GM15510 (cell line): ENCODE data around the gene SCN5A.

Experiments used
- POLR2A ChIP-seq: IDR thresholded peaks from 3 replicates; pipeline ENCODE4 v1.6.1; 2011; ENCODE audit warnings: borderline replicate concordance; ENCODE audit not compliant: insufficient read length; ENCODE audit errors: extremely low read depth

Gene SCN5A

DNA sequence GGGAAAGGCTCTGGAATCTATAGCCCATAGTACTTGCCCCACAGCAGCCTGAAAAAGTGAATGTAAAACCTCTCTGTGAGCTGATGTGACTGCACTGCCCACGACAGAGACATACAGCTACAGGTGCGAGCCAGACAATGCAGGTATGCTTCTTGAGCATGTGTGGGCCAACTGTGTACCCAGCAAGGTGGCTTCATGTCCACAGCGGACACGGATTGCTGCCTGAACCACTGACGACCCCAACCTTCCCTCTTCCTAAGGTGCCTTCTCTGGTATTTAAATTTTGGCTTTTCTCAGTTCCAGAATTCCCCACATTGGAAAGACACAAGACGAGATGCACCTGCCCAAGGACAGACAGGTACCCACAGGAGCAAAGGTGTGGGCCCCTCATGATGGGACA is 65.8 kb downstream of the SCN5A start:
- no peak for TF ChIP-seq POLR2A

DNA sequence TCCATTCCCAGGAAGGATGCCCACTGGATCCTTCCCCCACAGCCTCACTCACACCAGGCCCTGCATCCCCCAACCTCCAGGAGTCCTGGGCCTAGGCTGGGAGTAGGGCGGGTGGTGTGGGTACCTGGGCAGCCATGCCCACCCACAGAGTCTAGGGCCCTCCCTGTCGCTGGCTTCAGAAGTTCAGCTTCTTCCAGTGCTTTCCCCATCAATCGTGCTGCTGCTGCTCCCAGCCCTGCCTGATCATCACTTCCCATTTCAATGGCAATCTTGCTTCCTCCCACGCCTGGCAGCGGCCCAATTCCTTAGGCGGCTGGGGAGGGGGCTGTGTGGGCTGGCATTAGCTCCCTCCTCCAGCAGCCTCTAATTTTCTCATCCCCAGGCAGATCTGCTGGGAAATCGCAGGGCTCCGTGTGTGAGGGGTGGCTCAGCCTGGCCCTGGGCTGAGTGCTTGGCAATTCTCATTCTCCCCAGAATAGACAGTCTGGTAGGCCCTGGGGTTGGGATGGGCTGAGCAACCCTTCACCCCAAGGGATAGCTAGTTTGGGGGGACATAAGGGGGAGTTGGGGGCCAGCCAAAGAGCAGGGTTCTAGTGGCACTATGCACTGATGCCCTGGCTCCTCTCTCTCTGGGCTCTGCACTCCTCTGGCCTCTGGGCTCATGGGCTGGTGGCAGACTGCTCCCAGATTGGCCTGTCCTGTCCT is 66.4 kb downstream of the SCN5A start:
- no peak for TF ChIP-seq POLR2A

DNA sequence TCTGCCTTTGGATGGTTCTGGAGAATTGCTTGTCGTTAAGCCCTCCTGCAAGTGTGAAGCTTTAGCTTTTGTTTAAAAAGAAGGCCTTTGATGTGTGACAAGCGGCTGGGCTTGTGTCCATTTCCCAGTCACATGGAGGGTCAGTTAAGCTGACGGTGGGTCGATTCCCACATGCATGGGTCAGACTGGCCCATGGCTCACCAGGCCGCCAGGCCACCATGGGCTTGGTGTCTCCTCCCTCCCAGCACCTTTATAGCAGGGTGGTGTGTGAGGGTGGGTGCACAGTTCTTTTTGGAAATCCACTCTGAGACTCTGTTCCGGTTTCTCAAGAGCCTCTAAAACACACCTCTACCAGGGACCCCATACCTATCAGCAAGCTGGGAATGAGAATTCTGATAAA is 67.2 kb downstream of the SCN5A start:
- no peak for TF ChIP-seq POLR2A

DNA sequence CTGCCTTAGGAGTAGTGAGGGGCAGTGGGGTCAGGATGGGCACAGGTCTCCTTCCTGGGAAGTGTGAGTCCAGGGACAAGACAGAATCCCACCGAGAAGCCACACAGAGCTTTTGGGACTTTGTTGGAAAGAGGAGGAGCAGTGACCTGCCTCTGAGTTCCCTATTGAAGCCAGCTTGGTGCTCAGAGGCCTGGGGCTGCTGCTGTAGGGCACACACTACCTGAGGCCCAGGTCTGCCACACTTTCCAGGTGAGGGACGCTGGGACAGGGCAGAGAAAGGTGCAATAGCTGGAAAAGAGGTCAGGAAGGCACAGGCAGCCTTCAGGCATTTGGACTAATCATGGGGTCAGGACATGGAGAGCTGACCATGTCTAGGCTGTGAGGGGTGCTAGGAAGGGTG is 67.7 kb downstream of the SCN5A start:
- no peak for TF ChIP-seq POLR2A

DNA sequence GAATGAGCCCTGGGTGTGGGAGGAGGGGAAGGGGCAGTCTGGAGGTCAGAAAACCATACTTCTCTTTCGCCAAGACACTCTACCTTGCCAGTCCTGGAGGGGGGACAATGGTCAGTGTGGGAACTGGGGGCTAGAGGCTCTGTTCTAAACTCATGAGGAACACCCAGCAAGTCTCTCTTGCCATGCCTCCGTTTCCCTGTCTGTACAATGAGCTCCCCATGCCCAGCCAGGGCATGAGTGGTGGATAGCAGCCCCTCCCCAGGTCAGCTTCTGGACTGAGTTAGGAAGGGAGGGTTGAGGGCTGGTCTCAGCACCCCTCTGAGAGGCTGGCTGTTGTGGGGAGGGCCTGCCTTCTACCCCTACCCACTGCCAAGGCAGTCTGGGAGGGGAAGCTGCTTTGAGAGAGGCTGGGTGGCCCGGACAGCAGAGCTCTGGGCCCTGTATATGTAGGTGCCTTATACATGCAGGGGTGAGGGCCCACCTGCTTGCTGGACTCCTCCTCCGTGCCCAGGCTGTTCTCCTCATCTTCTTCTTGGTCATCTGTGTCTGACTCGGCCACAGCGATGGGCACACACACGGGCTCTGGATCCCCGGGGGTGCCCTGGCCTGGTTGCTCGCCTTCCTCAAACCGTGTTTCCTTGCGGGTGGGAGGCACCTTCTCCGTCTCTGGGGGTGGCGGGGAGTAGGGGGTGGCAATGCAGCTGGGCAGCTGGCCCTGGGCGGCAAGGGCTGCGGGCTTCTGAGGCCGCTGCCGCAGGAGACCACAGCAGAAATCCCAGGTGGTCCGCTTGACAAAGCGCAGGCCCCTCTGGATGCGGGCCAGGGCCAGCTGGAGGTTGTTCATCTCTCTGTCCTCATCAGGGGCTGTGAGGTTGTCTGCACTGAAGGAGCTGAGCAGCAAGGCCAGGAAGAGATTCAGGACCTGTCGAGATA is 68.8 kb downstream of the SCN5A start:
- no peak for TF ChIP-seq POLR2A

DNA sequence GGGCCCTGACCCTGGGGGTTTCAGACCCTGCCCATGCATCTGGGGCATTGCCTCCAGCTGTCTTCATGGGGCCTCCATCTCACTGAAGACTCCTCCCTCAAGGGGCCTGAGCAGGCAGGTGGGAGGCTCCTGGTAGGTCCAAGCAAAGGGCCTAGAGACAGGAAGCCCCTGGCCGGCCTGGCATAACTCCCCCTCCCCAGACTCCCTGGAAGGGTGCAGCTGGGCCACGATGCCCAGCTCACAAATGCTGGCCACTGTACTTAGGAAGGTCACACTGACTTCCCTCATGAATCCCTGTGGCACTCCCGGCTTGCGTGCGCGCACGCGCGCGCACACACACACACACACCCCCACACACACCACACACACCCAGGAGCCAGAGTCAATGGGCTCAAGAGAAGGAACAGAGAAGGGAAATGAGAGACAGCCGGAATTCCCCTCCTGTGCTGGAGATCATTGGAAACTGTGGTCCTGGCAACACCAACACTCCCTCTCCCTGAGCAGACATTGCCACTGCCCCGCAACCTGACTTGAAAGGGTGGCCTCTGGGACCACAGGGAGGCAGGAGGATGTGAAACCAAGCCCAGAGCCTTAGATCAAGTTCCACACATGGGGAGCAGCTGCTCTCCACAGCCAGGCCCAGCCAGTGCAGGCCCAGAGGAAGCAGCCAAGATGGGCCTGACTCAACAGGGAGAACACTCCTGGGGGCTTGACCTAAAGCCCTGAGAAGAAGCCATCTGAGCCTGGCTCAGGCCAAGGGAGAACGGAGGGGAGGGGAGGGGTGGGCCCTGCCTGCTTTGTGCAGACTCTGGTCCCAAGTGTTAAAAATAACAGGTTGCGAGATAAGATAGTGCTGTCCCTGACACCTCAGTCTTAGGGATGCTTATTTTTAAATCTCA is 69.7 kb downstream of the SCN5A start:
- no peak for TF ChIP-seq POLR2A

DNA sequence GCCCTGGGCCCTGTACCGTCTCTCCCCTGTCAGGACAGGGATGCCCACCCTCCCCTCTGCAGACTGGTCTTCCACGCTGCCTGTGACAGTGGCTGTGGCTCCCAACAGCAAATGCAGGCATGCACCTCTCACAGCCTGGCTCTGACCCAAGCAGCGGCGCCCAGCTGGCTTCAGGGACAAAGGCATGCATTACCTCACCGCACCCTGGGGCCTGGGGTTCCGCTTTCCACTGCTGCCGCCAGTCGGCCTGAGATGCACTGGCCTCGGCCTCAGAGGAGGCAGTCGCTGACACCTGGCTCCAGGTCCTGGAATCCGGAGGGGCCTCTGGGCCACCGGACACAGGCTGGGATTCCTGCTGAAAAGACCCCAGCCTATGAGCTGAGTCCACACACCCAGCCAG is 70.3 kb downstream of the SCN5A start:
- no peak for TF ChIP-seq POLR2A

DNA sequence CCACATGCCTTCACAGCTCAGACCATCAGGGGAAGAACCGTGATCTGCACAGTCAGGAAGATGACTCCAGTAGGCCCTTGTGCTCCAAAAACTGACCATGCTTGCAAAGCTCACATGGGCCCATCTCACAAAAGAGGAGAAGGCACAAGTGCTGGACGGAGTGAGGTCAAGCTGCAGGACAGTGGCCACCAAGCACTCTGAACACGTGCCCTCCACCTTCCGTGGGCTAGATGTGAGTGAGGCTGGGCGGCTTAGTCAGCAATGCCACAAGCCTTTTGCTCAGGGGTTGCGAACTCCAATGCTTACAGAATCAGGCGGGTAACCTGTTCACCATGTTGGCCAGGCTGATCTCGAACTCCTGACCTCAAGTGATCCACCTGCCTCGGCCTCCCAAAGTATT is 70.9 kb downstream of the SCN5A start:
- no peak for TF ChIP-seq POLR2A

DNA sequence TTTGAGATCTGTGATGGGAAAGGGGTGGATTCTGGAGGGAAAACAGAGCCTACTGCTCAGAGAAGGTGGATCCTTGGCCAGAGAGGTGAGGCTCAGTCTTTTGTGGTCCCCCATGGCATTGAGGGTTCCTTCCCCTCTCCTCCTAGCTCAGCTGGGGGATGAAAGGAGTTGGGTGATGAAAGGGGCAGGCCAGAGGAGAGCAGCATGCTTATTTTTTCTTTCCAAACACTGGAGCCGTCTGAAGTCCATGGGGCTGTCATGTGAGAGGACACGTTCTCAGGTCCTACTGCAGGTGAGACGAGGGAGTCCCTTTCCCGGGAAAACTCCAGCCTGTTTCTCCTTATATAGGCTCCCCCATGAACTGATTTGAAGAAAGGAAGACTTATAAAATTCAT is 71.4 kb downstream of the SCN5A start:
- TF ChIP-seq POLR2A, result no peak

DNA sequence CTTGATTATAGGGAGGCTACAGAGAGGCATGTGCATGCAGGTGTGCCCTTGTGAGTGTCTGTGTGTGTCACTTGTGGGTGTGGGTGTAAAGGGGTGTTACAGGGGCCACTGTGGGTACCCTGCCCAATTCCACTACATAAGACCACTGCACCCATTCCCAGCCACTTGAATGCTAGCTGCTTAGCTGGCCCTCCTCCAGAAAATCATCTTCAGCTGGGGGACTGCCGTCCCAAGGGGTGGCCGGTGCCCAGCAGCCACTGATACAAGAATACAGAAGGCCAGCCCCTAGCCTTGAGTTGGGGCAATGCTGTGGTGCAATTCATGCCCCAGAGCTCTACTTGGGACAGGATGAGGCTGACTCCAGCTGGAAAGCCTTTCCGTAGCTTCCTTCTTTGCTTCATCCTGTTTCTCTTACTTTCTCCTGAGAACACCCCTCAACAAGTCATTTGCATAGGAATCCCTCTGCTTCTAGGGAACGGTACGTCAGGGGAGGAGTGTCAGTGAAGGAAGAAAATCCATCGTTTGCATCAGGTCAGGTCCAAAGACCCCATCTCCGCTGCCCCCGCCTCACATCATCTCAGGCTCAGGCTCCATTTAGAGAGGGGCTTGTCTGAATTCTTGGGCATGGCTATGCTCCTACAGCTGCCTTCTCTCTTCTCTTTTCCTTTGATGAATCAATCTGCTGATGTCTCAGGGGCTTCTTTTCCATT is 72.0 kb downstream of the SCN5A start:
- no peak for TF ChIP-seq POLR2A

DNA sequence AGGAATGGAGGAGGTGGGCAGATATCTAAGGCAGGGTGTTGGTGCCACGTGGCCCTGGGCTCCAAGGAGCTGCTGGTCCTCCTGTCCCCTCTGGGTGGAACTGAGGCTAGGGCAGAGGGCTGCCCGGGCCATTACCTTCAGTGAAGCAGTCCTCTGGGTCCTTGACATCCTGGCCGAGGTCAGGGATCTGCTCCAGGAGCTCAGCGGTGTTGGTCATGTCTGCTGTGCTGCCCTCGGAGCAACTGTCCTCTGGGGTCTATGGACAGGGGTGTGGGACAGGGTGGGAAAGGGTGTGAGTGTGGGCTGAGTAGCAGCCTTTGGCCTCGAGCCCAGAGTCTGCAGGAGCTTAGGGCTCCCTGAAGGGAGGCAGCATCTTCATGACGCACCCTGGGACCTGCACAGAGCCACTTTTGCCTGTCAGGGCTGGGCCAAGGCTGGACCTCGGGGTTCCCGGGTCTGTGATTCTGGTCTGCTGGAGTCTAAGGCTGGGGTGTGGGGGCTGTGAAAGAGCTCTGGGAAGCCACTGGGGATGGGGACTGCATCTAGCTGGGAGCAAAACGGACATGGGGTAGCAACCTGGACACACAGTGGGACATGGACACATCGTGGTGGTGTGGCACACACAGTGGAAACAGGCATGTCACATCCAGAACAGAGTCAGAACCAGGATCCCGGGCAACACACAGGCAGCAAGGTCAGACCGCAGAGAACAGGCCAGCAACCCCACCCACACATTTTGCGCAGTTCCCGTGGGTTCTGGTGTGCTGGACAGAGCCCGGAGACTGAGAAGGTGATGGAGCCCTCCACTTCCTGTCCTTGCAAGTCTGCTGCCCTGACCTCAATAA is 72.7 kb downstream of the SCN5A start:
- TF ChIP-seq POLR2A, result no peak

DNA sequence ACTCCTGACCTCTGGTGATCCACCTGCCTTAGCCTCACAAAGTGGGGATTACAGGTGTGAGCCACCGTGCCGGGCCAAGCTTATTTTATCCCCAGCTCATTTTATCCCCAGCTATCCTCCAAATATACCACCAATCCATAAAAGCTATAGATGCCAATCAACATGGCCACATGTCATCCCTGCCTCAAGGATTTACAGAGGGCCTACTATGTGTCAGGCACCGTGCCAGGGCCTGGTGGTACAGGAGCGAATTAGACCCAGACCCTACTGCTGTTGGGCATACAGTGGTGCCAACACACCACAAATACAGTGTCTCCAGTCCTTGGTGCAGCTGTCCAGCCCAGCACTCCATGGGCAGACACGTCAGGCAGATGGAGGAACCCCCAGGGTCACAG is 73.4 kb downstream of the SCN5A start:
- TF ChIP-seq POLR2A, result no peak

DNA sequence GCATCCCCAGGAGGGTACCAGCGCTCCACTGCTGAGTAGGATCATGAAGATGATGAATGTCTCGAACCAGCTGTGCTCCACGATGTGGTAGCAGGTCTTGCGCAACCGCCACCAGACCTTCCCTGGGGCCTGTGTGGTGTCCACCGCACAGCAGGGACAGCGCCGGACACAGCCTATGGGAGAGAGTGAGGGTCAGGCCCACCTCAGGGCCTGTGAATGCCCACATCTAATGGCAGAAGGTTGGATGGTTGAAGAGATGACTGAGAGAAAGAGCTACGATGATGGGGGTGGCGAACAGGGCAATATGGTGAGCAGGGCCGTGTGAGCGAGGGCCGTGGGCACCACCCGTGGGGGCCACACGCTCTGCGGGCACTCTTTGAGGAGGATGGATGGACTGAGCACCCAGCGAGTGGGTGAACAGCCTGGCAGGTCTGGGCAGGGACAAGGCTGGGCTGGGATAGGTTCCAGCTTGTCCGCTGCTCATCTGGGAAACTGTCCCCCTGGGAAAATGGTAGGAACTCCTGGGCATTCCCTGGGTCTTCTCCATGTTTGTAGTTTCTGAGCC is 74.1 kb downstream of the SCN5A start:
- TF ChIP-seq POLR2A, result no peak
